ENCODE measurements around the gene ANKRD35. TPM values are rescaled to one million over a fixed set of nuclear protein-coding genes. Genes with fewer than 3 reads are reported as not detected.
"Not testable (repeated sequence)": the region's sequence is repeated elsewhere in the genome, so short reads cannot be mapped to it uniquely, and the experiment has no call there.

Gene ANKRD35, protein sequence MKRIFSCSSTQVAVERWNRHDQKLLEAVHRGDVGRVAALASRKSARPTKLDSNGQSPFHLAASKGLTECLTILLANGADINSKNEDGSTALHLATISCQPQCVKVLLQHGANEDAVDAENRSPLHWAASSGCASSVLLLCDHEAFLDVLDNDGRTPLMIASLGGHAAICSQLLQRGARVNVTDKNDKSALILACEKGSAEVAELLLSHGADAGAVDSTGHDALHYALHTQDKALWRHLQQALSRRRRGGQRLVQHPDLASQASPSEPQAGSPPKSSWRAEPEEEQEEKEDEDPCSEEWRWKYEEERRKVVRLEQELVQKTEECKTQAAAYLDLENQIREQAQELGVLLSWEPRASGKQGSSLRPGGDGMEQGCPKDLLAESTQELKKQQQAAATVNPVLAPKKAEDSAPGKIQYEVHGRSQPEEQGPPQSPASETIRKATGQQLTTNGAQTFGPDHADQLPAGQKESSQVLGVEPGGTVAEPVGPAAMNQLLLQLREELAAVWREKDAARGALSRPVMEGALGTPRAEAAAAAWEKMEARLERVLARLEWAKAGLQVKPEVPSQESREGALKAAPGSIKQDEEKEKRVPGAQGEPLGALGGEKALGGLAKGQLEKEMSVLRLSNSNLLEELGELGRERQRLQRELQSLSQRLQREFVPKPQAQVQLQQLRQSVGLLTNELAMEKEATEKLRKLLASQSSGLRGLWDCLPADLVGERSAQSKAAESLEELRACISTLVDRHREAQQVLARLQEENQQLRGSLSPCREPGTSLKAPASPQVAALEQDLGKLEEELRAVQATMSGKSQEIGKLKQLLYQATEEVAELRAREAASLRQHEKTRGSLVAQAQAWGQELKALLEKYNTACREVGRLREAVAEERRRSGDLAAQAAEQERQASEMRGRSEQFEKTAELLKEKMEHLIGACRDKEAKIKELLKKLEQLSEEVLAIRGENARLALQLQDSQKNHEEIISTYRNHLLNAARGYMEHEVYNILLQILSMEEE
- total RNA-seq (not detected), total RNA-seq (0.08 to 0.23 reads per million in 2 donors)

GRCh38 chr1:145885738-145886287 lies at the start of gene ANKRD35:
Gene ANKRD35, minus strand, starts transcription at chr1:145885866. Its CDS starts 108 bp downstream, at chr1:145885758.
- peak; percentile 99 for ATAC-seq
- DNase-seq, result peak; percentile 80 to 82 (median 81)
- no peaks in the 10 kb centered on the region for H3K36me3 Mint-ChIP-seq (ENCODE audit: low read depth)
- H3K4me1 Mint-ChIP-seq, result peaks cover 13% of the 10 kb centered on the region
- peak within 1 kb of the TSS; percentile 24 for H3K27ac Mint-ChIP-seq
- H3K4me3 Mint-ChIP-seq, result peak within 1 kb of the TSS; percentile 88
- H3K9me3 ChIP-seq (ENCODE audit: control insufficient read depth, low read length, poor library complexity, severe bottlenecking), result no peaks in the 10 kb centered on the region
- peaks cover 24% of the 10 kb centered on the region for H3K27me3 Mint-ChIP-seq

DNA sequence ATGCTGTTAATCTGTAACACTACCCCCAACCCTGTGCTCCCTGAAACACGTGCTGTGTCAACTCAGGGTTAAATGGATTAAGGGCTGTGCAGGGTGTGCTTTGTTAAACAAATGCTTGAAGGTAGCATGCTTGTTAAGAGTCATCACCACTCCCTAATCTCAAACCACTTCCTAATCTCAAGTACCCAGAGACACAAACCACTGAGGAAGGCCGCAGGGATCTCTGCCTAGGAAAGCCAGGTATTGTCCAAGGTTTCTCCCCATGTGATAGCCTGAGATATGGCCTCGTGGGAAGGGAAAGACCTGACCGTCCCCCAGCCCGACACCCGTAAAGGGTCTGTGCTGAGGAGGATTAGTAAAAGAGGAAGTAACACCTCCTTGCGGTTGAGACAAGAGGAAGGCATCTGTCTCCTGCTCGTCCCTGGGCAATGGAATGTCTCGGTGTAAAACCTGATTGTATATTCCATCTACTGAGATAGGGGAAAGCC lies 46.9 kb upstream of the ANKRD35 start:
- H3K27ac Mint-ChIP-seq; DNase-seq; ATAC-seq; H3K36me3 Mint-ChIP-seq (ENCODE audit: low read depth); H3K9me3 ChIP-seq (ENCODE audit: control insufficient read depth, low read length, poor library complexity, severe bottlenecking); H3K27me3 Mint-ChIP-seq: not testable (repeated sequence)
- H3K4me1 Mint-ChIP-seq, result peaks cover 23% of the 10 kb centered on the region
- H3K4me3 Mint-ChIP-seq, result peak overlapping the region; percentile 66

DNA sequence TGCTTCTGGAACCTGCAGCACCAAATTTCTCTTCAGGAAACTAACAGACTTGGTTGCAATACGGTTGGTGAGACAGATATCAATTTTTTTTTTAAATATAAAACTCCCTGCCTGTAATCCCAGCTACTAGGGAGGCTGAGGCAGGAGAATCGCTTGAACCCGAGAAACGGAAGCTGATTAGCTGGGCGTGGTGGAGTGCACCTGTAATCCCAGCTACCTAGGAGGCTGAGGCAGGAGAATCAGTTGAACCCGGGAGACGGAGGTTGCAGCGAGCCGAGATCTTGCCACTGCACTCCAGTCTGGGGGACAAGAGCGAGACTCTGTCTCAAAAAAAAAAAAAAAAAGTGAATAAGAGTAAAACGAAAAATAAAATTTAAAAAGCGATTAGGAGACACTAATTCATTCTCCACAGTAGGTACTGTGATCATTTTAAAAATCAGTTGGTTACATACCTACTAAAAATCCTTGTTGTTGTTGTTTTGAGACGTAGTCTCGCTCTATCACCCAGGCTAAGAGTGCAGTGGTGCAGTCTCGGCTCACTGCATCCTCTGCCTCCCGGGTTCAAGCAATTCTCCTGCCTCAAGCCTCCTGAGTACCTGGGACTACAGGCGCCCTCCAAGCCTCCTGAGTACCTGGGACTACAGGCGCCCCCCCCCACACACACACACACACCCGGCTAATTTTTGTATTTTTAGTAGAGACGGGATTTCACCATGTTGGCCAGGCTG lies 42.4 kb upstream of the ANKRD35 start:
- peak overlapping the region; percentile 58 for H3K4me3 Mint-ChIP-seq
- DNase-seq (no peak), ATAC-seq (no peak)
- H3K27ac Mint-ChIP-seq, result no peak overlapping the region
- H3K27me3 Mint-ChIP-seq, result no peaks in the 10 kb centered on the region
- no peaks in the 10 kb centered on the region for H3K9me3 ChIP-seq (ENCODE audit: control insufficient read depth, low read length, poor library complexity, severe bottlenecking)
- H3K36me3 Mint-ChIP-seq (ENCODE audit: low read depth), result peaks cover 4% of the 10 kb centered on the region
- peaks cover 17% of the 10 kb centered on the region for H3K4me1 Mint-ChIP-seq

GRCh38 chr1:145927063-145927886 lies 41.6 kb upstream of the ANKRD35 start, which contains the start of gene RBM8A:
Gene RBM8A, minus strand, starts transcription at chr1:145927484. Its CDS starts 58 bp downstream, at chr1:145927426.
- H3K9me3 ChIP-seq (ENCODE audit: control insufficient read depth, low read length, poor library complexity, severe bottlenecking), result no peaks in the 10 kb centered on the region
- Mint-ChIP-seq H3K4me3 (peak within 1 kb of the TSS; percentile 58), H3K27ac (no peak within 1 kb of the TSS), H3K36me3 (ENCODE audit: low read depth) (peaks cover 4% of the 10 kb centered on the region), H3K4me1 (peaks cover 9% of the 10 kb centered on the region), H3K27me3 (no peaks in the 10 kb centered on the region)
- peak; percentile 72 to 87 (median 85) for DNase-seq
- peak; percentile 97 for ATAC-seq

DNA sequence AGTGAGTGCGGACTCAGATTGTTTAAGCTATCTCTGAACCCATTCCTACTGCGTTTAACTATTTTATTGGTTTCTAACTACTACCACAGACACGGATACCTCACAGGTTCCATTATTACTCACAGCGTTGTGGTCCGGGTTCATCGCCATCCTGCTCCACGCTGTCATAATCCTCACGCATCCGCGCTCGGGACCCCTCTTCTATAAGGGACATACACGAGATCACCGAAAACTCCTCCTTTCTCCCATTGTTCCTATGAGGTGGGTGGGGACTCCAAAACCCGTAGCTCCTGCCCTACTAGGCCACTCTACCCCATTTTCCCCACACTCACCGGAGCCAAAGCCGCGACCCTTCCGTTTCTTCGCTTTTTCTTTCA lies 41.0 kb upstream of the ANKRD35 start:
- no peak overlapping the region for H3K27ac Mint-ChIP-seq
- no peaks in the 10 kb centered on the region for H3K27me3 Mint-ChIP-seq
- no peaks in the 10 kb centered on the region for H3K9me3 ChIP-seq (ENCODE audit: control insufficient read depth, low read length, poor library complexity, severe bottlenecking)
- no peak overlapping the region for H3K4me3 Mint-ChIP-seq
- peaks cover 6% of the 10 kb centered on the region for H3K4me1 Mint-ChIP-seq
- H3K36me3 Mint-ChIP-seq (ENCODE audit: low read depth), result peaks cover 4% of the 10 kb centered on the region
- no peak for DNase-seq
- ATAC-seq, result peak; percentile 2

- no peaks in the 10 kb centered on the region for H3K27me3 Mint-ChIP-seq
- H3K36me3 Mint-ChIP-seq (ENCODE audit: low read depth), result peaks cover 4% of the 10 kb centered on the region
- H3K4me1 Mint-ChIP-seq, result peaks cover 23% of the 10 kb centered on the region
- no peaks in the 10 kb centered on the region for H3K9me3 ChIP-seq (ENCODE audit: control insufficient read depth, low read length, poor library complexity, severe bottlenecking)
- H3K27ac Mint-ChIP-seq, result no peak overlapping the region
- DNase-seq (no peak), ATAC-seq (no peak)
- H3K4me3 Mint-ChIP-seq, result no peak overlapping the region
Measured at GRCh38 chr1:145922266-145922665, 36.6 kb upstream of the ANKRD35 start.

DNA sequence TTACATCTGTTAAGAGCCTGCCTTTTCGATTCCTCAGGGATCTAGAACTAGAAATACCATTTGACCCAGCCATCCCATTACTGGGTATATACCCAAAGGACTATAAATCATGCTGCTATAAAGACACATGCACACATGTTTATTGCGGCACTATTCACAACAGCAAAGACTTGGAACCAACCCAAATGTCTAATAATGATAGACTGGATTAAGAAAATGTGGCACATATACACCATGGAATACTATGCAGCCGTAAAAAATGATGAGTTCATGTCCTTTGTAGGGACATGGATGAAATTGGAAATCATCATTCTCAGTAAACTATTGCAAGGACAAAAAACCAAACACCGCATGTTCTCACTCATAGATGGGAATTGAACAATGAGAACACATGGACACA lies 34.6 kb upstream of the ANKRD35 start:
- not testable (repeated sequence) for H3K27me3 Mint-ChIP-seq; H3K36me3 Mint-ChIP-seq (ENCODE audit: low read depth); H3K9me3 ChIP-seq (ENCODE audit: control insufficient read depth, low read length, poor library complexity, severe bottlenecking); ATAC-seq; DNase-seq
- H3K4me1 Mint-ChIP-seq, result peaks cover 28% of the 10 kb centered on the region
- peak overlapping the region; percentile 73 for H3K4me3 Mint-ChIP-seq
- H3K27ac Mint-ChIP-seq, result peak overlapping the region; percentile 94

- H3K36me3 Mint-ChIP-seq (ENCODE audit: low read depth), result peaks cover 6% of the 10 kb centered on the region
Measured at GRCh38 chr1:145918992-145919939, 33.6 kb upstream of the ANKRD35 start.

DNA sequence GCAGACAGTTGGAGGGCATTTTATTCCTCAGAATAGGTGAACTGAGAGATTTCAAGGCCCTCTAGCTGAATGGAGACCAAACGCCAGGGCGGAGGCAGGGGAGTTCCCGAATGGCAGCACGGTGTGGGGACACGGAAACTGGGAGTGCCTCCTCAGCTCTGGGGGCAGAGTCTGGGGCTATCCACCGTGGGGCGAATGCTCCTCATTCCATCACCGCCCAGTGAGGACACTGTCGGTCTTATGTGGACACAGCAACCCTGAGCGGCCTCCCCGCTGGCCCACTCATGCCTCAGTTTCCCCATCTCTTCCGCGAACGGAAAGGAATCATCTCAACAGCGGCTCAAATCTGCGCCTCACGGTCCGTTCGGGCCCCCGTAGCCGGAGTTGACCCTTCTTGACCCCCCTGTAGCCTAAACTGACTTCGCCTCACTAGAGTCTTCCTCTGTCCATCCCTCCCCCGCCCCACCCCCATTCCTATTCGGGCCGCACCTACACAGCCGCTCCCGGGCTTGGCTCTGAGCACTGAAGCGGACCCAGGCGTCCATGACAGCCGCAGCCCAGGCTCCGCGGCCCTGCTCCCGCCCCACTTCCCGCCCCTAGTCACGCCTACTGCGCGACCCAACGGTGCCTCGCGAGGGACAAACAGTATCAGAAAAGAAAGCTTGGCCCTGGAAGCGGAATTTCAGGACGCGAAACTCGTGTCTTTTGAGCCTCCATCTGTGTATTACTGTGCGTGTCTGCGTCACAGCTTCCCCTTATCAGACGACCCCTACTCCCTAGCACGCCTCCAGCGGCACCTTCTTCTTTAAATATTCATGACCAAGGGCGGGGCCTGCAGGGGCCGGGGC lies 32.7 kb upstream of the ANKRD35 start, which contains the start of gene PEX11B:
TSS of gene PEX11B (minus strand) at position 574 of the 848 bp plus-strand sequence. CDS start at position 545, 29 bp downstream.
- Mint-ChIP-seq H3K4me3 (peak within 1 kb of the TSS; percentile 94), H3K27me3 (no peaks in the 10 kb centered on the region), H3K4me1 (peaks cover 35% of the 10 kb centered on the region), H3K27ac (peak within 1 kb of the TSS; percentile 94), H3K36me3 (ENCODE audit: low read depth) (peaks cover 6% of the 10 kb centered on the region)
- DNase-seq (peak; percentile 81 to 88 (median 86)), ATAC-seq (peak; percentile 91)
- H3K9me3 ChIP-seq (ENCODE audit: control insufficient read depth, low read length, poor library complexity, severe bottlenecking), result no peaks in the 10 kb centered on the region

More at GRCh38 chr1:145918992-145919939, 33.6 kb upstream of the ANKRD35 start:
- peak overlapping the region; percentile 94 for H3K4me3 Mint-ChIP-seq
- H3K4me1 Mint-ChIP-seq, result peaks cover 32% of the 10 kb centered on the region
- H3K27ac Mint-ChIP-seq, result peak overlapping the region; percentile 94
- ATAC-seq (peak; percentile 11), DNase-seq (no peak)
- H3K27me3 Mint-ChIP-seq, result no peaks in the 10 kb centered on the region
- no peaks in the 10 kb centered on the region for H3K9me3 ChIP-seq (ENCODE audit: control insufficient read depth, low read length, poor library complexity, severe bottlenecking)

GRCh38 chr1:145917595-145917994 lies 31.9 kb upstream of the ANKRD35 start:
- peak overlapping the region; percentile 94 for H3K27ac Mint-ChIP-seq
- peaks cover 37% of the 10 kb centered on the region for H3K4me1 Mint-ChIP-seq
- H3K9me3 ChIP-seq (ENCODE audit: control insufficient read depth, low read length, poor library complexity, severe bottlenecking), result no peaks in the 10 kb centered on the region
- H3K27me3 Mint-ChIP-seq, result no peaks in the 10 kb centered on the region
- peaks cover 8% of the 10 kb centered on the region for H3K36me3 Mint-ChIP-seq (ENCODE audit: low read depth)
- ATAC-seq, result no peak
- H3K4me3 Mint-ChIP-seq, result peak overlapping the region; percentile 94
- no peak for DNase-seq
